Astrocyte of the spinal cord (primary cell): Measurements from ENCODE around the gene GORASP2.

Source experiments
- DNase-seq: peaks from one replicate; pipeline ENCODE4 v3.0.0; 2011; ENCODE audit warnings: low read depth, low spot score
- H3K4me3 ChIP-seq: 2 replicates; pipeline ENCODE4 v1.5.1; 2011; ENCODE audit warnings: low read depth, mild to moderate bottlenecking, low read length, moderate library complexity
- in situ Hi-C: cut with HindIII; loops from 2 replicates; pipeline ENCODE4 v1.10.0; 2017; ENCODE audit warnings: low sequenced_read_pairs
- TF ChIP-seq, protein P1 (sequence below): IDR thresholded peaks from 2 replicates; pipeline ENCODE4 v1.5.1; 2012; ENCODE audit warnings: low read depth, mild to moderate bottlenecking, low read length, inconsistent platforms

Gene GORASP2

DNA sequence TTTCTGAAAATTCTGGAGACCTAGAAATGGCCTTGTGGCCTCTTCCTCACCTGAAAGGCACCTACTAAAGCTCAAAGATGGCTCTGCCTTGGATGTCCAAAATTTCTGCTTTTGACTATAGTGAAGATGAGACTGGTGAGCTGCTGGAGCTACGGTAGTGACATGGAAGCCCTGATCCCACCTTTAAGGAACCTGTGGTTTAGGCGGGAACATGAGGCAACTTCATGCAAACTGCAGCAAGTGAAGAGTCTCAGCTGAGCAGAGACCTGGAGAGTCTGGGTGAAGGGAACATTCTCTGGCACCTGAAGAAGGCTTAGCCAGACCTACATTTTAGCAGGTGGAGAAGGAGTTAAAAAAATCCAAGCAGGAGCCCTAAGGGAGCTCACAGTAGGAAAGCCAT lies 40.0 kb downstream of the GORASP2 start:
- in situ Hi-C loops = no loop called here
- TF ChIP-seq, protein P1, sequence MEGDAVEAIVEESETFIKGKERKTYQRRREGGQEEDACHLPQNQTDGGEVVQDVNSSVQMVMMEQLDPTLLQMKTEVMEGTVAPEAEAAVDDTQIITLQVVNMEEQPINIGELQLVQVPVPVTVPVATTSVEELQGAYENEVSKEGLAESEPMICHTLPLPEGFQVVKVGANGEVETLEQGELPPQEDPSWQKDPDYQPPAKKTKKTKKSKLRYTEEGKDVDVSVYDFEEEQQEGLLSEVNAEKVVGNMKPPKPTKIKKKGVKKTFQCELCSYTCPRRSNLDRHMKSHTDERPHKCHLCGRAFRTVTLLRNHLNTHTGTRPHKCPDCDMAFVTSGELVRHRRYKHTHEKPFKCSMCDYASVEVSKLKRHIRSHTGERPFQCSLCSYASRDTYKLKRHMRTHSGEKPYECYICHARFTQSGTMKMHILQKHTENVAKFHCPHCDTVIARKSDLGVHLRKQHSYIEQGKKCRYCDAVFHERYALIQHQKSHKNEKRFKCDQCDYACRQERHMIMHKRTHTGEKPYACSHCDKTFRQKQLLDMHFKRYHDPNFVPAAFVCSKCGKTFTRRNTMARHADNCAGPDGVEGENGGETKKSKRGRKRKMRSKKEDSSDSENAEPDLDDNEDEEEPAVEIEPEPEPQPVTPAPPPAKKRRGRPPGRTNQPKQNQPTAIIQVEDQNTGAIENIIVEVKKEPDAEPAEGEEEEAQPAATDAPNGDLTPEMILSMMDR = no peak
- no peak for DNase-seq
- no peak overlapping the region for H3K4me3 ChIP-seq

DNA sequence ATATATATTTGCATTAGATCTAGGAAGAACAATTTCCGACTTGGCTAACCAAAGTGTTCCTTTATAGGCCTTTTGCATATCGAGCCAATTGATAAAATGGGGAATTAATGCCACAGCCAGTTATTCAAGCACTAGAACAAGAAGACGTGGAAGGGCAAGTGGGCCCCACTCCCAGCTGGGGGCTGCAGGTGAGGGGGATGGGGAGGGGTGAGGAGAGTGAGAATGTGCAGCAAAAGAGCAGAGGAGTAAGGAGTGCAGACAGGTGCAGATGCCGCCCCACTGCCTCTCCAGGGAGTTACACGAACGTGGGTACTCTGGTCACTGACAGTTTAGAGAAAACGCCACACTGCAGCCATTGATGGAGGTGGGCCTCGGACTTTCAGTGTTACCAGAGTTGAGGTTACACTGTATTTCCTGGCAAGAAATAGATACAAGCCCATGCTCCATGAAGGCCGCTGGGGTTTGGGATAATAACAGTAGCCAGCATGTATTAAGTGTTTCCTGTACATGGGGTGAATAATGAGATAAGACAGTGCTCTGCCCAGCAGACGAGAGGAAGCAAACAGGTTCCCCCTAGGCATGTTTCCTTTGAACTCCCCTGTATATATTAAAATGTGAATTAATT lies 40.9 kb downstream of the GORASP2 start:
- no peak for DNase-seq
- in situ Hi-C loops = no loop called here
- TF ChIP-seq, protein P1 = no peak
- no peak overlapping the region for H3K4me3 ChIP-seq

DNA sequence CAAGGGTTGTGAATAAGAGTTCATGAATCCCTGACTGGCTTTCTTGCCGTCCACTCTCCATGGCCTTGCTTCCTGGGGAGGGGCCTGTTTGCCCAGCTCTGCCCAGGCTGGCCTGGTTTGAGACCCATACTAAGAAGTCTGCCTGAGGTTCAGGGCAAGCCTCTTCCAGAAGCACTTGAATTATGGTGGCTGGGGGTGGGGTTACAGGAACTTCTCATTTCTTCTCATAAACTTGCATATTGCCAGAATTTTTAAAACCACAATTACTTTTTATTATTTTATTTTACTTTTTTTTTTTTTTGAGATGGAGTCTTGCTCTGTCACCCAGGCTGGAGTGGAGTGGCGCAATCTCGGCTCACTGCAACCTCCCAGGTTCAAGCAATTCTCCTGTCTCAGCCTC lies 42.0 kb downstream of the GORASP2 start:
- in situ Hi-C loops = no loop called here
- H3K4me3 ChIP-seq = no peak overlapping the region
- TF ChIP-seq, protein P1 = no peak
- no peak for DNase-seq

DNA sequence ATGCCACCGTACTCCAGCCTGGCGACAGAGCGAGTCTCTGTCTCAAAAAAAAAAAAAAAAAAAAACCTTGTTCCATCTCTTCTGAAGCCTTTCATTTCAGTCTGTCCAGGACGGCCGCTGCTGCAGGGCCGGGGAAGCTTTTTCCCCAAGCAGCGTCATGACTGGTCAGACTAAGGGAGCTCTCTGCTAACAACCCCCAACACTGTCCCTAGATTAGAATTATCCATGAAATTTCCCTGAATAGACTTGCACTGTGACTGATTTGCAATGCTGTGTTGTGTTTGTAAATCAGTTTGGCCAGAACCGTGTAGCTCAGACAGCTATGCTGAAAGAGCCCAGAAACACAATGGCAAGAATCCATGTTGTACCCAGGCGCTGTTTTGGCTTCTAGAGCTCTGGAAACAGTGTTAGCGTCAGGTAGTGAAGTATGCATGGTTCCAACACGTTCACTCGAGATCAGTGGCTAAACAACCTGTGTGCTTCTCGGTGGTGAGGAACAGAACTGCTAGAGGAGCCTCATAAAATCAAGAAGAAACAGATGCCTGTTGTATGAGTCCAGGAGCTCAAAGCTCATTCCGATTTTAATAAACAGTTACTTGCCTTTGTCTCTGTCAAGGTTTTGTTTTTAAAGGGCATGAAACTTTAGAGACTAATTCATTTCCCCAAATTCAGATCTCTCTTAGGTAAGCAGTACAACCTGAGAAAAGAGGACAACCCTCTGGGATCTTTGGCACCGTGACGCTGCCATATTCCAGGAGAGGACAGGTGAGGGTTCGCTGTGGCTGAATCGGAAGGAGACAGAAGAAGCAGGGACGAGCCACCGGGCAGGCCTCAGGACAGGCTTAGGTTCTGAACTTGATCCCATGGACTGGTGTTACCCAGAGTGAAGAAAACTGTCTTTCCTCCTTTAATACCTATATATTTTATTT lies 43.5 kb downstream of the GORASP2 start:
- peak overlapping the region; percentile 37 for H3K4me3 ChIP-seq
- in situ Hi-C loops = no loop called here
- TF ChIP-seq, protein P1 = no peak
- peak; percentile 20 for DNase-seq

DNA sequence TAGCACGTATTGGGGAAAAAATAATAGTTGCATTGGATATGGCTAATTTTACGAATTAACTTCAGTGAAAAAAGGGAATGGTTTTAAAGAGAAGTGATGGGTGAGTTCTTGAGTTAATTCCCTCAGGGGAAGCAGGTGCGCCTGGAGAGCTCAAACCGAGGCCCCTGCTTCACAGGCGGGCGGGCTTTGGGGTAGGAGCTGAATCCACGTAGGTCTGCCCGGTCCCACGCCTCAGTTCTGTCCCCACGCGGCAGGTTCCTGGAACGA lies 44.1 kb downstream of the GORASP2 start:
- in situ Hi-C loops = no loop called here
- H3K4me3 ChIP-seq = peak overlapping the region; percentile 37
- TF ChIP-seq, protein P1 = no peak
- no peak for DNase-seq

DNA sequence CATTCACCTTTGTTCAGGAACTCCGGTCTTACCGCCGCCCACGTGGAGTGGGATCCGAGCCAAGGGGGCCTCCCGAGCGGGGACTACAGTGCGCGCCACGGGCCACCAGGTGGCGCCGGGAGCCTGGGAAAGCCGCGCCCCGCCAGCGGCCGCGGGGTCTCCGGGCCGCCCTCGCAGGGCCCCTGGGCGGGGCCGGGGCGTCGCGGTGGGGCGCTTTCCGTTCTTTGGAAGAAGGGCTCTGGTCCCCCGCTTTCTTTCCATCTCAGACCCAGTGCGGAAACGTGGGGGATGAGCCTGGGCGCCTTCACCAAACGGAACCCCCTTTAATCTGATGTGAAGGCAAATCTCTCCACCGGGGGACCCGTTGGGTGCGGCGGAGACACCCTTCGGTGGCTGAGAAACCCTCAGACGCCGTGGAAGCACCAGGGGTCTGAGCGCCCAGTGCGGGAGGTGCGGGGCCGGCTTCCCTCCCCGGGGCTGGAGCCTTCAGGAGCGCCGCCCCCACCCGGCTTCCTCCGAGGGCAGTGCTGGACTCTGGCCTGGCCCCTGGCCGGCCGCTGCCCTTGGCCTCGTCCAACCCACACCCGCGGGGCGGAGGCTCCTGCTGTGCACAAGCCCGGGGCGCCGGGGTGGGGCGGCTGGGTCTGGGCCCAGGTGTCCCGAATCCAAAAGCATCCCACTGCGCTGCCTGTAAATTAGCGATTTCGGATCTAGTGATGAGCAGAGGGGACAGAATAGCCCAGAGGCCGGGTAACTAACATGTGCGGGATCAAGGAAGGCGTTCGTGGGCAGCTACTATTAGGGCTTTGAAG lies 44.6 kb downstream of the GORASP2 start:
- in situ Hi-C loops = no loop called here
- TF ChIP-seq, protein P1 = peak; percentile 77
- H3K4me3 ChIP-seq = peak overlapping the region; percentile 68
- DNase-seq = peak; percentile 78
